Fibroblast of gingiva (primary cell): ENCODE measurements around the gene TSLP.

Experiments
- DNase-seq: peaks from one replicate; pipeline ENCODE4 v3.0.0-alpha.2; 2011; ENCODE audit warnings: low read depth

TSLP gene

GRCh38 chr5:111071413-111071812 lies at the start of gene TSLP:
TSLP (plus strand) TSS chr5:111071713; CDS start chr5:111071891, 178 bp downstream.
- DNase-seq = no peak

GRCh38 chr5:111022301-111022700 lies 49.2 kb upstream of the TSLP start:
- DNase-seq = no peak

GRCh38 chr5:111028865-111029264 lies 42.6 kb upstream of the TSLP start:
- DNase-seq = no peak

GRCh38 chr5:111043712-111044506 lies 27.6 kb upstream of the TSLP start:
- DNase-seq = peak; percentile 29

GRCh38 chr5:111058064-111058463 lies 13.4 kb upstream of the TSLP start:
- DNase-seq = no peak

GRCh38 chr5:111060169-111060568 lies 11.3 kb upstream of the TSLP start:
- no peak for DNase-seq

- no peak for DNase-seq
Observed at GRCh38 chr5:111061618-111062017, 9.9 kb upstream of the TSLP start.

- no peak for DNase-seq
Observed at GRCh38 chr5:111063709-111064322, 7.7 kb upstream of the TSLP start.

- DNase-seq = no peak
Observed at GRCh38 chr5:111066261-111066938, 5.1 kb upstream of the TSLP start.

- peak; percentile 25 for DNase-seq
Observed at GRCh38 chr5:111068213-111068612, 3.3 kb upstream of the TSLP start.

GRCh38 chr5:111069839-111070238 lies 1.7 kb upstream of the TSLP start:
- peak; percentile 64 for DNase-seq

- DNase-seq = peak; percentile 19
Observed at GRCh38 chr5:111070272-111071134, 1.0 kb upstream of the TSLP start.

GRCh38 chr5:111072949-111073682 lies 1.6 kb downstream of the TSLP start:
- peak; percentile 22 for DNase-seq

- DNase-seq = no peak
Observed at GRCh38 chr5:111074244-111074643, 2.7 kb downstream of the TSLP start.

- DNase-seq = peak; percentile 89
Observed at GRCh38 chr5:111075520-111075919, 4.0 kb downstream of the TSLP start.

- no peak for DNase-seq
Observed at GRCh38 chr5:111076091-111076490, 4.6 kb downstream of the TSLP start.

- DNase-seq = no peak
Observed at GRCh38 chr5:111077678-111078077, 6.2 kb downstream of the TSLP start.

- DNase-seq = no peak
Observed at GRCh38 chr5:111079846-111080245, 8.3 kb downstream of the TSLP start.

GRCh38 chr5:111083323-111083722 lies 11.8 kb downstream of the TSLP start:
- DNase-seq = no peak

- DNase-seq = peak; percentile 91
Observed at GRCh38 chr5:111092062-111092853, 20.7 kb downstream of the TSLP start, which contains the start of gene WDR36. WDR36 (plus strand) TSS chr5:111092348; CDS start chr5:111092457, 109 bp downstream.
